NCI-H82 treated with DMSO at 0.1 percent for 48 hours (cell line): Measurements from ENCODE around the gene GSG1L.
"Not testable (repeated sequence)": the region's sequence is repeated elsewhere in the genome, so short reads cannot be mapped to it uniquely, and the experiment has no call there.

Experiments used
- DNase-seq: peaks from one replicate; lab custom pipeline; 2025; ENCODE audit not compliant: unreplicated experiment; lab: John Stamatoyannopoulos, UW

The GSG1L gene

GRCh38 chr16:27985981-27986380, 77.5 kb downstream of the GSG1L start:
- DNase-seq, result no peak

- DNase-seq, result no peak
Observed at GRCh38 chr16:27984121-27984520, 79.4 kb downstream of the GSG1L start.

GRCh38 chr16:27983244-27983643, 80.3 kb downstream of the GSG1L start:
- no peak for DNase-seq

- DNase-seq, result no peak
Observed at GRCh38 chr16:27982184-27982583, 81.3 kb downstream of the GSG1L start.

GRCh38 chr16:27980919-27981700, 82.4 kb downstream of the GSG1L start:
- peak; percentile 20 for DNase-seq

- DNase-seq, result peak; percentile 18
Observed at GRCh38 chr16:27980076-27980775, 83.3 kb downstream of the GSG1L start.

- not testable (repeated sequence) for DNase-seq
Observed at GRCh38 chr16:27979668-27980067, 83.8 kb downstream of the GSG1L start.

GRCh38 chr16:27978876-27979275, 84.6 kb downstream of the GSG1L start:
- DNase-seq, result no peak

- DNase-seq, result no peak
Observed at GRCh38 chr16:27977966-27978365, 85.5 kb downstream of the GSG1L start.

- DNase-seq, result no peak
Observed at GRCh38 chr16:27976990-27977389, 86.5 kb downstream of the GSG1L start.

GRCh38 chr16:27974896-27975540, 88.5 kb downstream of the GSG1L start:
- no peak for DNase-seq

GRCh38 chr16:27973678-27974077, 89.8 kb downstream of the GSG1L start:
- peak; percentile 1 for DNase-seq

- DNase-seq, result peak; percentile 60
Observed at GRCh38 chr16:27972500-27972899, 91.0 kb downstream of the GSG1L start.

GRCh38 chr16:27969574-27969973, 93.9 kb downstream of the GSG1L start:
- DNase-seq, result no peak

GRCh38 chr16:27967169-27967568, 96.3 kb downstream of the GSG1L start:
- DNase-seq, result no peak

GRCh38 chr16:27966756-27967155, 96.8 kb downstream of the GSG1L start:
- DNase-seq, result no peak

GRCh38 chr16:27965801-27966200, 97.7 kb downstream of the GSG1L start:
- no peak for DNase-seq

- DNase-seq, result no peak
Observed at GRCh38 chr16:27963471-27963965, 100.0 kb downstream of the GSG1L start.

- DNase-seq, result no peak
Observed at GRCh38 chr16:27962197-27962596, 101.3 kb downstream of the GSG1L start.

GRCh38 chr16:27961296-27961620, 102.3 kb downstream of the GSG1L start:
- no peak for DNase-seq

- no peak for DNase-seq
Observed at GRCh38 chr16:27960619-27961295, 102.8 kb downstream of the GSG1L start.
